Keratinocyte (primary cell): Measurements from ENCODE around the gene CLMN. TPM values are rescaled to one million over a fixed set of nuclear protein-coding genes. Genes with fewer than 3 reads are reported as not detected.

ENCODE experiments used
- DNase-seq: peaks from one replicate; pipeline ENCODE4 v3.0.0-alpha.2; 2011; ENCODE audit warnings: low read depth, missing footprints, low spot score
- FAIRE-seq: peaks from 2 replicates; lab custom pipeline; 2011; peaks lifted over from hg19 to GRCh38; lab: Jason Lieb, UNC
- H2AFZ ChIP-seq: 2 replicates; pipeline ENCODE4 v1.6.0; 2012; ENCODE audit warnings: low read length, control low read depth, inconsistent platforms; ENCODE audit not compliant: control insufficient read depth
- H3K27ac ChIP-seq: 2 replicates; pipeline ENCODE4 v1.5.1; 2011; ENCODE audit warnings: low read length; ENCODE audit not compliant: control insufficient read depth, insufficient read depth
- H3K27me3 ChIP-seq: 3 replicates; pipeline ENCODE4 v1.6.0; 2011; ENCODE audit warnings: low read length; ENCODE audit not compliant: control insufficient read depth, insufficient read depth; ENCODE audit errors: extremely low read depth
- H3K36me3 ChIP-seq, 2 experiments: 2 replicates in 1 of 2; 3 replicates in 1 of 2; pipeline ENCODE4 v1.5.1; 2011; ENCODE audit warnings: low read length in 2 of 2, mild to moderate bottlenecking in 1 of 2; ENCODE audit not compliant: control insufficient read depth in 2 of 2, insufficient read depth in 2 of 2; ENCODE audit errors: extremely low read depth in 1 of 2
- H3K4me1 ChIP-seq: 3 replicates; pipeline ENCODE4 v1.5.1; 2011; ENCODE audit warnings: low read length; ENCODE audit not compliant: control insufficient read depth, insufficient read depth; ENCODE audit errors: extremely low read depth
- H3K4me2 ChIP-seq: 3 replicates; pipeline ENCODE4 v1.6.0; 2011; ENCODE audit warnings: low read depth, low read length; ENCODE audit not compliant: control insufficient read depth, insufficient read depth; ENCODE audit errors: extremely low read depth
- H3K4me3 ChIP-seq, 3 experiments: fragments of 200-600 bp in 1 of 3; sonication (generic) in 1 of 3; 2 replicates in 2 of 3; 3 replicates in 1 of 3; pipeline ENCODE4 v1.5.1; 2011 to 2016; ENCODE audit warnings: low read length in 3 of 3, mild to moderate bottlenecking in 3 of 3, control low read depth in 2 of 3, inconsistent platforms in 1 of 3, low read depth in 1 of 3, mixed read lengths in 1 of 3, mixed run types in 1 of 3, moderate library complexity in 1 of 3; ENCODE audit not compliant: control insufficient read depth in 2 of 3, insufficient read depth in 2 of 3; ENCODE audit errors: extremely low read depth in 1 of 3
- H3K79me2 ChIP-seq: 2 replicates; pipeline ENCODE4 v1.6.0; 2012; ENCODE audit warnings: low read length; ENCODE audit not compliant: control insufficient read depth, insufficient read depth
- H3K9ac ChIP-seq: 3 replicates; pipeline ENCODE4 v1.6.0; 2011; ENCODE audit warnings: low read length; ENCODE audit not compliant: control insufficient read depth, insufficient read depth; ENCODE audit errors: extremely low read depth
- H3K9me1 ChIP-seq: 3 replicates; pipeline ENCODE4 v1.6.0; 2011; ENCODE audit warnings: low read length; ENCODE audit not compliant: control insufficient read depth, insufficient read depth; ENCODE audit errors: extremely low read depth
- H3K9me3 ChIP-seq: 2 replicates; pipeline ENCODE4 v1.5.1; 2012; ENCODE audit warnings: low read depth, low read length; ENCODE audit not compliant: control insufficient read depth
- H4K20me1 ChIP-seq: 3 replicates; pipeline ENCODE4 v1.6.0; 2011; ENCODE audit warnings: low read length; ENCODE audit not compliant: control insufficient read depth, insufficient read depth; ENCODE audit errors: extremely low read depth
- EZH2 ChIP-seq: IDR thresholded peaks from one replicate; pipeline ENCODE4 v1.6.1; 2012; ENCODE audit warnings: inconsistent platforms, mild to moderate bottlenecking, low read length, moderate library complexity
- dilution Hi-C: fragments of 300-500 bp; cut with MboI; formaldehyde crosslinking; loops from one replicate; pipeline ENCODE4 v1.7.0; 2020; ENCODE audit warnings: low sequenced_read_pairs; ENCODE audit not compliant: extremely low pct_ligation_motif_present
- polyA plus RNA-seq, 5 experiments: library from polyadenylated mRNA; depleted of rRNA in 3 of 5; stranded (reverse) in 3 of 5; stranded (forward) in 1 of 5; unstranded in 1 of 5; fragments of >200 nt; gene quantifications; 1 replicate in 1 of 5; 2 replicates in 3 of 5; 3 replicates in 1 of 5; pipeline versions ENCODE4 v1.2.1 to v1.2.3, GENCODE V29; 2011 to 2012; ENCODE audit warnings: missing spikeins in 2 of 5, low read depth in 1 of 5, low replicate concordance in 1 of 5
- TF ChIP-seq, protein P1 (sequence below), 3 experiments: IDR thresholded peaks in 1 of 3; conservative IDR thresholded peaks in 1 of 3; optimal IDR thresholded peaks in 1 of 3; 2 replicates in 2 of 3; 3 replicates in 1 of 3; pipeline versions ENCODE3 to v1.5.1; 2011; ENCODE audit warnings: low read length in 3 of 3, mild to moderate bottlenecking in 3 of 3, moderate library complexity in 2 of 3, control low read depth in 1 of 3, inconsistent platforms in 1 of 3; ENCODE audit not compliant: insufficient read depth in 2 of 3; ENCODE audit errors: extremely low read depth in 1 of 3

CLMN gene
- polyA plus RNA-seq, 1 donor (not counting 4 experiments of a cell fraction or from before 2014, with no cell fraction given): 6.1 TPM

DNA sequence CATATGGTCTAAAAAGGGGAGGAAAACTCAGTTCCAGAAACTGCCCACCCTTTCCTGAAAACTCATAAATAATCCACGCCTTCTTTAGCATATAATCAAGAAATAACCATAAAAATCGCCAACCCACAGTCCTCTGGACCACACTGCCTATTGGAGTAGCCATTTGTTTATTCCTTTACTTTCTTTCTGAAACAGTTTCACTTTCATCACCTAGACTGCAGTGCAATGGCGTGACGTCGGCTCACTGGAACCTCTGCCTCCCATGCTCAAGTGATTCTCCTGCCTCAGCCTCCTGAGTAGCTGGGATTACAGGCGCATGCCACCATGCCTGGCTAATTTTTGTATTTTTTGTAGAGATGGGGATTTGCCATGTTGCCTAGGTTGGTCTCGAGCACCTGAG, 44.2 kb downstream of the CLMN start:
- no peaks in the 10 kb centered on the region for H4K20me1 ChIP-seq
- H3K4me1 ChIP-seq: no peaks in the 10 kb centered on the region
- no peaks in the 10 kb centered on the region for H3K9me3 ChIP-seq
- no peak overlapping the region for H3K27ac ChIP-seq
- no peak overlapping the region for H2AFZ ChIP-seq
- H3K4me2 ChIP-seq: no peak overlapping the region
- dilution Hi-C loops: no loop called here
- H3K27me3 ChIP-seq: no peaks in the 10 kb centered on the region
- H3K36me3 ChIP-seq: no peaks in the 10 kb centered on the region
- TF ChIP-seq EZH2: no peak
- TF ChIP-seq, protein P1, sequence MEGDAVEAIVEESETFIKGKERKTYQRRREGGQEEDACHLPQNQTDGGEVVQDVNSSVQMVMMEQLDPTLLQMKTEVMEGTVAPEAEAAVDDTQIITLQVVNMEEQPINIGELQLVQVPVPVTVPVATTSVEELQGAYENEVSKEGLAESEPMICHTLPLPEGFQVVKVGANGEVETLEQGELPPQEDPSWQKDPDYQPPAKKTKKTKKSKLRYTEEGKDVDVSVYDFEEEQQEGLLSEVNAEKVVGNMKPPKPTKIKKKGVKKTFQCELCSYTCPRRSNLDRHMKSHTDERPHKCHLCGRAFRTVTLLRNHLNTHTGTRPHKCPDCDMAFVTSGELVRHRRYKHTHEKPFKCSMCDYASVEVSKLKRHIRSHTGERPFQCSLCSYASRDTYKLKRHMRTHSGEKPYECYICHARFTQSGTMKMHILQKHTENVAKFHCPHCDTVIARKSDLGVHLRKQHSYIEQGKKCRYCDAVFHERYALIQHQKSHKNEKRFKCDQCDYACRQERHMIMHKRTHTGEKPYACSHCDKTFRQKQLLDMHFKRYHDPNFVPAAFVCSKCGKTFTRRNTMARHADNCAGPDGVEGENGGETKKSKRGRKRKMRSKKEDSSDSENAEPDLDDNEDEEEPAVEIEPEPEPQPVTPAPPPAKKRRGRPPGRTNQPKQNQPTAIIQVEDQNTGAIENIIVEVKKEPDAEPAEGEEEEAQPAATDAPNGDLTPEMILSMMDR (optimal IDR thresholded peaks at IDR 0.05 in 1 of 3, IDR thresholded peaks at IDR 0.05 in 1 of 3, conservative IDR thresholded peaks at IDR 0.05 in 1 of 3; ENCODE audit: extremely low read depth in 1 of 3, insufficient read depth in 2 of 3, low read length in 3 of 3): no peak
- no peak overlapping the region for H3K4me3 ChIP-seq
- H3K9ac ChIP-seq: no peak overlapping the region
- DNase-seq: no peak
- no peaks in the 10 kb centered on the region for H3K79me2 ChIP-seq
- no peaks in the 10 kb centered on the region for H3K9me1 ChIP-seq
- no peak for FAIRE-seq

DNA sequence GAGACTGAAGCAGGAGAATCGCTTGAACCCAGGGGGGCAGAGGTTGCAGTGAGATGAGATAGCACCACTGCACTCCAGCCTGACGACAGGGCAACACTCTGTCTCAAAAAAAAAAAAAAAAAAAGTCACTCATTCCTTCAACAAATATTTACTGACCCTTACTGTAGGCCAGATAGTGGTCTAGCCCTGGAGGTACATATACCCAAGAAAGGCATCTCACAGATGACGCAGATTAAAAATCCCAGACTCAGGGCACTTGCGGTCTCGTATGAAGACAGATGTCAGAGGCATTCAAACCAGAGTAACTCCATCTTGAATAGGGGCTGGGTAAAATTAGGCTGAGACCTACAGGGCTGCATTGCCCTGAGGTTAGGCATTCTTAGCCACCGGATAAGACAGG, 44.8 kb downstream of the CLMN start:
- TF ChIP-seq, protein P1 (optimal IDR thresholded peaks at IDR 0.05 in 1 of 3, IDR thresholded peaks at IDR 0.05 in 1 of 3, conservative IDR thresholded peaks at IDR 0.05 in 1 of 3; ENCODE audit: extremely low read depth in 1 of 3, insufficient read depth in 2 of 3, low read length in 3 of 3): no peak
- no peak for TF ChIP-seq EZH2
- Histone ChIP-seq H3K4me2 (no peak overlapping the region), H3K9me3 (no peaks in the 10 kb centered on the region), H3K36me3 (no peaks in the 10 kb centered on the region), H3K27me3 (no peaks in the 10 kb centered on the region), H2AFZ (no peak overlapping the region), H3K9me1 (no peaks in the 10 kb centered on the region), H3K4me3 (no peak overlapping the region), H4K20me1 (no peaks in the 10 kb centered on the region), H3K9ac (no peak overlapping the region), H3K27ac (no peak overlapping the region), H3K79me2 (no peaks in the 10 kb centered on the region), H3K4me1 (no peaks in the 10 kb centered on the region)
- no peak for FAIRE-seq
- dilution Hi-C loops: no loop called here
- DNase-seq: no peak
